OCI-LY7 (cell line): Measurements from ENCODE around the gene PXDN.

Experiments used
- EZH2phosphoT487 ChIP-seq: fragments of 200-600 bp; sonication (generic); IDR thresholded peaks from 2 replicates; pipeline ENCODE4 v1.6.1; 2018; ENCODE audit warnings: low read depth, borderline replicate concordance, mild to moderate bottlenecking, mixed run types, antibody characterized with exemption, low read length, moderate library complexity, mixed read lengths
- TF ChIP-seq, protein P1 (sequence below): fragments of 200-600 bp; sonication (generic); conservative IDR thresholded peaks from 2 replicates; pipeline ENCODE4 v1.5.1; 2014; ENCODE audit warnings: mild to moderate bottlenecking, antibody characterized with exemption, low read length, moderate library complexity, mixed read lengths

GRCh38 chr2:1685078-1685956, 59.0 kb downstream of the PXDN start:
- TF ChIP-seq, protein P1, sequence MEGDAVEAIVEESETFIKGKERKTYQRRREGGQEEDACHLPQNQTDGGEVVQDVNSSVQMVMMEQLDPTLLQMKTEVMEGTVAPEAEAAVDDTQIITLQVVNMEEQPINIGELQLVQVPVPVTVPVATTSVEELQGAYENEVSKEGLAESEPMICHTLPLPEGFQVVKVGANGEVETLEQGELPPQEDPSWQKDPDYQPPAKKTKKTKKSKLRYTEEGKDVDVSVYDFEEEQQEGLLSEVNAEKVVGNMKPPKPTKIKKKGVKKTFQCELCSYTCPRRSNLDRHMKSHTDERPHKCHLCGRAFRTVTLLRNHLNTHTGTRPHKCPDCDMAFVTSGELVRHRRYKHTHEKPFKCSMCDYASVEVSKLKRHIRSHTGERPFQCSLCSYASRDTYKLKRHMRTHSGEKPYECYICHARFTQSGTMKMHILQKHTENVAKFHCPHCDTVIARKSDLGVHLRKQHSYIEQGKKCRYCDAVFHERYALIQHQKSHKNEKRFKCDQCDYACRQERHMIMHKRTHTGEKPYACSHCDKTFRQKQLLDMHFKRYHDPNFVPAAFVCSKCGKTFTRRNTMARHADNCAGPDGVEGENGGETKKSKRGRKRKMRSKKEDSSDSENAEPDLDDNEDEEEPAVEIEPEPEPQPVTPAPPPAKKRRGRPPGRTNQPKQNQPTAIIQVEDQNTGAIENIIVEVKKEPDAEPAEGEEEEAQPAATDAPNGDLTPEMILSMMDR = no peak
- no peak for TF ChIP-seq EZH2phosphoT487
